NT2/D1 (cell line): ENCODE results near the gene CA4.
"Not testable (repeated sequence)": the region's sequence is repeated elsewhere in the genome, so short reads cannot be mapped to it uniquely, and the experiment has no call there.

ENCODE experiments used
- YY1 ChIP-seq: IDR thresholded peaks from 2 replicates; pipeline ENCODE4 v1.6.1; 2011; ENCODE audit not compliant: insufficient read length, insufficient read depth
- ZNF274 ChIP-seq: IDR thresholded peaks from 2 replicates; pipeline ENCODE4 v1.6.1; 2011; ENCODE audit warnings: mild to moderate bottlenecking, low read depth, low read length

GRCh38 chr17:60174767-60175166 lies 25.0 kb downstream of the CA4 start:
- TF ChIP-seq YY1, ZNF274: not testable (repeated sequence)
